MV-4-11 (cell line): ENCODE measurements around the gene GJB6.

Source experiments
- DNase-seq: peaks from one replicate; lab custom pipeline; 2025; lab: John Stamatoyannopoulos, UW

GJB6 gene

DNA sequence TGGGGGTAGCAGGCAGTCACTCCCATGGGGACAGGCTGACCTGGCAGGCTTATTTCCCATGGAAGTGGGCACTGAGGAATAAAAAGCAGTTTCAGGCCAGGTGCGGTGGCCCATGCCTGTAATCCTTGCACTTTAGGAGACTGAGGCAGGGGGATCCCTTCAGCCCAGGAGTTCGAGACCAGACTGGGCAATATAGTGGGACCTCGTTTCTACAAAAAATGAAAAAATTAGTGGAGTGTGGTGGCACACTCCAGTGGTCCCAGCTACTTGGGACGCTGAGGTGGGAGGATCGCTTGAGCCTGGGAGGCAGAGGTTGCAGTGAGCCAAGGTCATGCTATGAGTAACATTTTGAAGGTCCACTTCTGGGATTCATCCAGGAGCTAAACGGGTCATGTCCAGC lies 45.3 kb downstream of the GJB6 start:
- DNase-seq = no peak

DNA sequence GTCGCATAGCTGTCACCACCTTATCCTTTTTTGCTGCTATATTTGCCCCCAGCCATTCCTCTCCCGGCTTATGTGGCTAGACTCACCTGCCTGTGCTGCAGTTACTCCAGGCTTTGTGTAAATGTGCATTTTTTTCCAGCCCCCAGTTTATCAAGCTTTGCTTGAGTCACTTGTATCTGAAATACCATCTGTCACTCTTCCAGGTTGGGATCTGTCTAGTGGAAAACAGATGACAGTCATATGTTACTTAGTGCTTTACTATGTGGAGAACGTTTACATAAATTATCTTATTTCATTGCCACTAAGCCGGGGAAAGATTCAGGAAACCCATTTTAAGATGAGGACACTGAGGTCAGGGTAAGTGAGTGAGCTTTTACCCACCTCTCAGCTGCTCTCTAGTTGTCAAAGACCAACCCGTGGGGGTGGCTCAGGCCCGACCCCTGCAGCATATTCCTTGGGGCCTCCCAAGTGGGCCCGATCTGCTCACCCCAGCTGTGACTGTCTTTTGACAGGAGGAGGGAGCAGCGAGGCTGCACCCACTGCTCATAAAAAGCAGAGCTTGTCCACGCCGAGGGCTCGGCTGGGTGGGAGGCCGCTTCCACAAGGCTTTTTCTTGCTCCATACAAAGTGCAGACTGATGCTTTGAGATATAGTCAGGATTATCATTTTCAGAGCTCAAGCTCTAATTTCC lies 46.6 kb downstream of the GJB6 start:
- no peak for DNase-seq

DNA sequence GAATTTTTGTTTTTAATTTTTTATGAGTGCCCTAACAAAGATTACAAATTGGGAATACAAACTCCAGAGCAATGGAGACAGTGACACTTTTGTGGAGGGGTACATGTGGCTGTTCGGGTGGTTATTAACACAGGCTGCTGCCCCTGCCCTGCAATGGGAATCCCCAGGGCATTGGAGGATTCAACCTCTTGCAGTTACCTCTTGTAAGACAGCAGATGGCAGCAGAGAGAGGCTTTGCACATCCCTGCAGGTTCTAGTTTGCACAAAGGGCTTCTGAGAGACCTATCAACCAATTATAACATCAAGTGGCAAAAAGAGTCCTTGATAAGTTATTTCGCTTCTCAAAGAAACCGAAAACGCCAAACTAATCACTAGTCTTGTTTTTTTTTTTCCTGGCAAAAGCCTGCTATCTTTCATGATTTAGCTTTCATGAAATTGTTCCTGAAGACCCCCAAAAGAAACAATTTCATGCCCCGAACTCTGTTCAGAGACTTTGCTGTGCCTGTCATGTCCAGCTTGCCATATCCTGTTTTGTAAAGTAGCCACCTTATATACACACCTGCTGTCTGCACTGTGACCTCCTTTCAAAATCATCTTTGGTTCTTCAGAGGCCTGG lies 49.8 kb downstream of the GJB6 start:
- peak; percentile 61 for DNase-seq

DNA sequence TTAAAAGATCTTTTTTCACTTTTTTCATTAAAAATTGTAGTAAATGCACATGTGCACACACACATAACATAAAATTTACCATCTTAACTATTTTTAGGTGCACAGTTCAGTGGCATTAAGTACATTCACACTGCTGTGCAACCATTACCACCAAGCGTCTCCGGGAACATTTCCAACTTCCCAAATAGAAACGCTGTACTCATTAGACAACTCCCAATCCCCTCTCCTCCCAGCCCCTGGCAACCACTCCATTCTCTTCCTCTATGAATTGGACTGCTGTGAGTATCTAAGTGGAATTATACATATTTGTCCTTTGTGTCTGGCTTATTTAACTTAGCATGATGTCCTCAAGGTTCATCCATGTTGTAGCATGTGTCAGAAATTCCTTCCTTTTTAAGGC lies 50.9 kb downstream of the GJB6 start:
- no peak for DNase-seq

DNA sequence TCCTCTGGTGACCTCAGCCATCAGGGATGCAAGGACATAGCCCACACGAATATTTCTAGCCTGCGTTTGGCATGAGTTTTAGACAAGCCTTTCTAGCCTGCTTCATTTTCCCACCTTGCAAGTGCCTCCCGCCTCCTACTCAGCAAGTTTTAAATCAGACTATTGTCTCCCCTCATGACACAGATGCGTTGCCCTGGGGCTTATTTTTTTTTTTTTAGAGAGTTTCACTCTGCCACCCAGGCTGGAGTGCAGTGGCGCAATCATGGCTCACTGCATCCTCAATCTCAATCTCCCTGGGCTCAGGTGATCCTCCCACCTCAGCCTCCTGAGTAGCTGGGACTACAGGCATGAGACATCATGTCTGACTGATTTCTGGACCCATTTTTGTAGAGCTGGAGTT lies 54.0 kb downstream of the GJB6 start:
- DNase-seq = no peak

DNA sequence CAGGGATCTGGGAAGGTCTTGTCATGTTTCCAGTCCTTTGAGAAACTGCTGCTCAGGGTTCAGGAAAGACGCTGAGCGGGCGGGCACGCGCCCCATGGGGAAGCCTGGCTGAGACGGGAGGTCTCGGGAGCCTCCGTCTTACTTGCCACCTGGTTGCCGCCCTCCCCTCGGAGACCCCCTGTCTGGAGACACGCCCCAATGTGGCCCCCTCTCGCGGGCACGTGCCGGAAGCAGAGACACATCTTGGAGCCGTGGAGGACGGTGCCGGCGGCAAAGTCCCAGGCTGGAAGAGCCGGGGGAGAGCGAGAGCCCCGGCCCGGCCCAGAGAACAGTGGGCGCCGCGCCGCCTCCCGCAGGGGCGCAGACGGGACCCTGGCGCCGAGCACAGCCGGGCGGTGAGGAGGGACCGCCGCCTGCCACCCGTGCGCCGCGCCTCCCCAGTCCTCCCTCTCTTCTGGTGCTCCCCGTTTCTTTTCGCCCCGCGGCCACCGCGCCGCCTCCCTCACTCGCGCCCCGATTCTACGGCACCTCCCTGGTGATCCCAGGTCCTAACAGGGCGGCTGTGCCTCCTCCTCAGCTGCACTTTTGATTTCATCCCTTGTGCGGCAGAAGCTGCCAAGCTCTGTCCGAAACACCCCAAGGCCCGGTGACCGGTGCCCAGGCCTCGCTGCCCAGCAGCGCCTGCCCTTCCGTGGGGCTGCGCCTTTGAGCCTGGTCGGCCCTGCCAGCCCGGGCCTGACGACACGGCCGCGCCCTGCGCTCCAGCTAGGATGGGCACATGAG lies 54.9 kb downstream of the GJB6 start:
- no peak for DNase-seq

DNA sequence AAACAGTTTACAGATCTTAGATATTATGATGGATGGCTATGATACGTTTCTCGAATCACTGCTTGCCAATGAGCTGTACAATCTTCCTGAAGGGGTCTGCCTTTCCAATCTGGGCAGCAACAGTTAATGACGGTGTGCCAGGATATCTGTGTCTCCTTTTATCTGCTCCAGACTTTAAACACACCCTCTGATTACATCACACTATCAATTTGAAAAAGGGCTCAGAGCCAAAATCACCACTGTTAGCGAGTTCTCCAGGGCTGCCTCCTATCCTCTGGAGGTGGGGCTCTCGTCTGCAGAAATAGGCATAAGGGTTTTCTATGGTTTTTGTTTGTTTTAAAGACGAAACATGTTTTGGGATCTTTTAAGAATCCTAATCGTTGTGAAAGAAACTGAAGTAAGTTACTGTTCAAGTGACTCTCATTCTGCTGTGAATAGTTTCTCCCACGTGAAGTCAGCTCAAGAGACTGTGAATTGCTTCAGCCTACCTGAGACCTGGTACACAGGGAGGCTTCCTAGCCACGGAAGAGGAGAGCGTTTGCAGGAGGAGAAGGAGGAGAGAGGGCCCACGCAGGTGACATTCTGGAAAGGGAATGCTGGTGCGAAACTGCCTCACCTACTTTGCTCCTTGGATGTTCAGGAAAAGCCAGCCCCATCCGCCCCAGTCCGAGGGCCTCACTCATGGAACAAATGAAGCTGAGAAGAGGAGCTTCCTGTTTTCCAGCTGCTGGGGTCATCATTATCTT lies 56.0 kb downstream of the GJB6 start:
- no peak for DNase-seq

DNA sequence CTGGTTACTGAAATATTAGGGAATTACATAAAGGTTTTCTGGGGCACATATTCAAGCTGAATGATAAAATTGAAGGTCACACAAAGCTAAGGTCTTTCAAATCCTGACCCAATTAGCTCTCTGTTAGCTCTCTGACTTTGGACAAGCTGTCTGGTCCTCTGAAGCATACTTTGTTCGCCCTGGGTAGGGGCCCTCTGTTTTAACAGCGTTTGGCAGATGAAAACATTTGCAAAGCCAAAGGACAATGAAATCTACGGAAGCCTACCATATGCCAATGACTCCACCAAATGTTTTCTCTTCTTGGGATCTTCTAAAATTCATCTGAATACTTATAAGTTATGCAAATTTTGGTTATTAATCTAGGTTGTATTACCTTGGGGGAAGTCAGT lies 56.7 kb downstream of the GJB6 start:
- no peak for DNase-seq

DNA sequence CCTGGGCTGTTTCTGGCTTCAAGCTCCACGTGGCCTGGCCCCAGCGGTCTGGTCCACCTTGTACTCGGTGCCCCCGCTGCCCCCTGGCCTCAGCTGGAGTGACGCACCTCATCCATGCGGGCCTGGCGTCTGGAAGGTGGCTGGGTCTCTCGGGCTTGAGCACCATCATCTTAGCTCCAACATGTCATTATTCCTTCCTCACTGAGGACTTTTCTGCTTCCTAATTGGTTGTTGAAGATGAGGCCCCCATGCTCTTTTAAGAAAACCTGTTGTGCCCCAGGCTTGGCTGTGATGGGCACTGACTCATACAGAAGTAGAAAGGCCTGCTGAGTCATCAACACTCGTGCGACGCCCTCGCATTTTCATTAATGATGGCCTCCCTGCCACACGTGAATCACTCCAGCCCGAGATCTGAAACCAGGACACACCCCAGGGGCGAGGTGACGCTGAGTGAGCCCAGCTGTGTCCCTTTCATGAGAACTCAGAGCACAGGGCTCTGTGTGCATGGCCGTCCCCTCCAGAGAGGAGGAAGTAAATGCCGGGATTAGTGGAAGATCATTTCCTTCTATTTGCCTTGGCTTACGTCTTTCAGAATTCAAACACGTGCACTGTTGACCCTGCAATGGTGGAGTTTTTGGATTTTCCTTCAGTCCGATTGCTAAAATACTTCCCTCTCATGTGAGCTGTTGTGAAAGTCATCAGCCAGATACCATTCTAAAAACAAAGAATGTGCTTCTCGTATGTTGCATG lies 57.3 kb downstream of the GJB6 start:
- DNase-seq = peak; percentile 91

DNA sequence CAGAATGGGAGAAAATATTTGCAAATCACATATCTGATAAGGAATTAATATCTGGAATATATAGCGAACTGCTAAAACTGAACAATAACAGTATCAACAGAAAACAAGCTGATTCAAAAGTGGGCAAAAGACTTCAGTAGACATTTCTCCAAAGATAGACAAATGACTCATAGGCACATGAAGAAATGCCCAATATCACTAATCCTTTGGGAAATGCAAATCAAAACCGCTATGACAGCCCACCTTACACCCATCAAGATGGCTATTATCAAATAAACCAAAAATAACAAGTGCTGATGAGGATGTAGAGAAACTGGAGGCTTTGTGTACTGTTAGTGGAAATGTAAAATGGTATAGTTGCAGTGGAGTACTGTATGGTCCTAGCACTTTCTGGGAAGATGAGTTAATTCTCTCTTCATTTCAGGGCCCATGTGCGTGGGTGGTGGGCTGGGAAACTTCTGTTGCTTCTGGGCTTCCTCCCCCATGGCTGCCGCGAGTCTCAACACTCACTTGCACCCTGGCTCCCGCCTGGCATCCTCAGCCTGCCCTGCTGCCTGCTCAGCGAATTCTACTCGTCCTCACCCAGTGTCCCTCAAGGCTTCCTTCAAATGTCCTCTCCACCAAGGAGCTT lies 58.9 kb downstream of the GJB6 start:
- no peak for DNase-seq
